Stimulated activated CD8-positive, alpha-beta memory T cell treated with anti-CD3 and anti-CD28 coated beads, Interleukin-4, amount 100 ng/mL, for 1 hour (primary cell): ENCODE results near the gene SPINK8.
"Not testable (repeated sequence)": the region's sequence is repeated elsewhere in the genome, so short reads cannot be mapped to it uniquely, and the experiment has no call there.

Source experiments
- DNase-seq, 2 donors: peaks; one replicate each; pipeline ENCODE4 v3.0.0-alpha.2; 2020; ENCODE audit warnings: low read depth in 2 of 2, low spot score in 1 of 2

SPINK8 gene

DNA sequence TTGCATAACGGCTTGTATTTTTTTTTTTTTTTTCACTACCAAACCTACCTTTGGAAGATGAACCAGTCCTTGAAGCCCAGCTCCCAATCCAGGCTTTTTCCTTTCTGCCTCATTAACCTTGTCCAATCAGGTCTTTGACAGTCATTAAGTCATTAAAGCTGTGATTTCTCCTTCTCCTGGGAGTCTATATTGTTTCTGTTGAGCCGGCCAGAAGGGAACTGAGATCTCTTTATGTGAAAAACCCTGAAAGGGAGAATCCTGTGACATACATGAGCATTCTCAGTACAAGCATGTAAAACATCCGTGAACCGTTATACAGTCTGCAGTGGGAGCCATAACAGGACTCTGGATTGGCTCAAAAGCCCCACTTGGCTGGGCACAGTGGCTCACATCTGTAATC is 52.6 kb downstream of the SPINK8 start:
- DNase-seq, result no peak

- no peak for DNase-seq
Measured at GRCh38 chr3:48278884-48279559, 54.4 kb downstream of the SPINK8 start.

GRCh38 chr3:48276911-48277641 is 56.4 kb downstream of the SPINK8 start:
- DNase-seq, result no peak

GRCh38 chr3:48275287-48276027 is 58.0 kb downstream of the SPINK8 start:
- no peak for DNase-seq

- no peak for DNase-seq
Measured at GRCh38 chr3:48274452-48274851, 59.0 kb downstream of the SPINK8 start.

DNA sequence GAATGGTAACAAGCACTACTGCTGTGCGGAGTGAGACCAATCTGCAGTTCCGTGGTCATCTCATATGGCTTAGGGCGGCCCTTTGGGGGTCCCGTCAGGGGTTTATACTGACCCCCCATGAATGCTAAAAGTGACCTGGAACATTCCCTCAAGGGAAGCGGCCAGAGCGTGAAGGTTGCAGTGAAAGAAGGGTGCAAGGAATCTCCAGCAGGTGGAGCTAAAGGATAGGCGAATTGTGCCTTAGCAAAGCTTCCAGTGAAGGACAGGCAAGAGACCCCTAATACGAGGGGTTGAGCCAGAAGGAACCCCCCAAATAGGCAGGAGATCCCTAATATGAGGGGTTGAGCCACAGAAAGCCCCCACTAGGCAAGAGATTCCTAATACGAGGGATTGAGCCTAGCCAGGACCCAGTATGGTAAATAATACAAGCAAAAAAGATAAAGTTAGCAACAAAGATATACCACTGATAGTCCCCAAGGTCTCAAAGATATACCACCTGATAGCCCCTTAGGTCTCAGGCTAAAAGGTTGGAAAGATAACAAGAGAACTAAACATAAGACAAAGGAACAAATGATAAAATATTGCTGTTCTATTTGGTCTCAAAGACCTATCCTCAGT is 59.8 kb downstream of the SPINK8 start:
- DNase-seq, result no peak

DNA sequence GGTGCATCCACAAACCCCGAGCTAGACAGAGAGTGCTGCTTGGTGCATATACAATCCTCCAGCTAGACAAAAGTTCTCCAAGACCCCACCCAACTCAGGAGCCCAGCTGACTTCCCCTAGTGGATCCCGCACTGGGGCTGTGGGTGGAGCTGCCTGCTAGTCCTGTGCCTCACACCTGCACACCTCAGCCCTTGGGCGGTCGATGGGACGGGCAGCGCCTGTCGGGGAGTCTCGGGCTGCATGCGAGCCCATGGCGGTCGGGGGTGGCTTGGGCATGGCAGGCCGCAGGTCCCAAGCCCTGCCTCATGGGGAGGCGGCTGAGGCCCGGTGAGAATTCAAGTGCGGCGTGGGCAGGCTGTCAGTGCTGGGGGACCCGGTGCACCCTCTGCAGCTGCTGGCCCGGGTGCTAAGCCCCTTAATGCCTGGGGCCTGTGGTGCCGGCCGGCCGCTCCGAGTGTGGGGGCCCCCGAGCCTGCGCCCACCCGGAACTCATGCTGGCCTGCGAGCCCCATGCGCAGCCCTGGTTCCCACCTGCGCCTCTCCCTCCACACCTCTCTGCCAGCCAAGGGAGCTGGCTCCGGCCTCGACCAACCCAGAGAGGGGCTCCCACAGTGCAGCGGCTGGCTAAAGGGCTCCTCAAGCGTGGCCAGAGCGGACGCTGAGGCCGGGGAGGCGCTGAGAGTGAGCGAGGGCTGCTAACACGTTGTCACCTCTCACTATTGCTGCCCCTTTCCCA is 61.5 kb downstream of the SPINK8 start:
- DNase-seq, result no peak

GRCh38 chr3:48271223-48271622 is 62.2 kb downstream of the SPINK8 start:
- not testable (repeated sequence) for DNase-seq

- no peak for DNase-seq
Measured at GRCh38 chr3:48270306-48270705, 63.2 kb downstream of the SPINK8 start.

DNA sequence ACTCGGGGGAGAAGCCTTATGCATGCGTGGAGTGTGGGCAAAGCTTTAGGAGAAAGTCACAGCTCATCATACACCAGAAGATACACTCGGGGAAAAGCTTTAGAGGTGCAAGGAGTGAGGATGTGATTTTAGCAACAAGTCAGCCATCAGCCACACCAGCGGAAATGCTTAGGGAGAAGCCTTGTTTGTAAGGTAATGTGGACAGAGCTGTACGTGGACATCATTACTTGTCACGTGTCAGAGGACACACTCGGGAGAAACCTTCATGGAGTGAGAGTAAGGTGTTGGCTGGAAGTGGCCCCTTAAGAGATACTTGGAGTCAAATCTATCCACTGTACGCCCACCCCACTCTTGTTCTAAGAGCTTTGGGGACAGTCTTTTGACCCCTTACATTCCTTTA is 63.9 kb downstream of the SPINK8 start:
- DNase-seq, result no peak

DNA sequence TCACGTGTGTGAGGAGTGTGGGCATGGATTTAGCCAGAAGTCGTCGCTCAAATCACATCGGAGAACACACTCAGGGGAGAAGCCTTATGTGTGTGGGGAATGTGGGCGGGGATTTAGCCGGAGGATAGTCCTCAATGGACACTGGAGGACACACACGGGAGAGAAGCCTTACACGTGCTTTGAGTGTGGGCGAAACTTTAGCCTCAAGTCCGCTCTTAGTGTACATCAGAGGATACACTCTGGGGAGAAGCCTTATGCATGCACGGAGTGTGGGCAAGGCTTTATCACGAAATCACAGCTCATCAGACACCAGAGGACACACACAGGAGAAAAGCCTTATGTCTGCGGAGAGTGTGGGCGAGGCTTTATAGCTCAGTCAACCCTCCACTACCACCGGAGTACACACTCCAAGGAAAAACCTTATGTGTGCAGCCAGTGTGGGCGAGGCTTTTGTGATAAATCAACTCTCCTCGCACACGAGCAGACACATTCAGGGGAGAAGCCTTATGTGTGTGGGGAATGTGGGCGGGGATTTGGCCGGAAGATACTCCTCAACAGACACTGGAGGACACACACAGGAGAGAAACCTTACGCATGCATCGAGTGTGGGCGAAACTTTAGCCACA is 64.4 kb downstream of the SPINK8 start:
- DNase-seq, result no peak

GRCh38 chr3:48268381-48268935 is 65.0 kb downstream of the SPINK8 start:
- peak in 1 of 2 donors; percentile 53 for DNase-seq

GRCh38 chr3:48267782-48268181 is 65.7 kb downstream of the SPINK8 start:
- no peak for DNase-seq

DNA sequence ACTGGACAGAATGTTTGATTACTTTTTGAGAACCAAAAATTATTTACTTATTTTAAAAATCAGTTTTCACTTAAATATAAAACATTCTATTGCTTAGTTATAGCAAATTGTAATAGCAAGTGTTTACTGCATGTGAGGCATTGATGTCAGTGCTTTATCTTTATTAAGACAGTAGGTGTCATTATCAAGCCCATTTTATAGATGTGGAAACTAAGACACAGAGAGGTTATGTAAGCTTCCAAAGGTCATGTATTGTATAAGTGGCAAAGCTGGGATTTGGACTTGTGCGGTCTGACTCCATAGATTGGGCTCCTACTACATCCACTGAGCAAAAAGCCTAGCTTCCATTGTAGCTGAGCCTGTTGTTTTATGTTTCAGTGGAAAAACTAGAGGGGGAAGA is 74.9 kb downstream of the SPINK8 start:
- no peak for DNase-seq
